Measurements from ENCODE around the gene ATP8B1.

ATP8B1 gene

GRCh38 chr18:57710226-57710625 lies 92.9 kb downstream of the ATP8B1 start:
- Histone ChIP-seq H2BK15ac (replicated peaks; ENCODE audit: low read depth) (no peak overlapping the region), H2BK120ac (ENCODE audit: low read depth, low read length) (no peak overlapping the region), H3K23ac (ENCODE audit: low read length) (no peak overlapping the region), H4K5ac (ENCODE audit: low read length) (no peak overlapping the region), H3K4me3 (ENCODE audit: low read length) (no peak overlapping the region), H3K36me3 (ENCODE audit: control insufficient read depth, insufficient read depth, low read length) (no peaks in the 10 kb centered on the region), H3K4me1 (ENCODE audit: control insufficient read depth, low read depth, low read length) (no peaks in the 10 kb centered on the region), H3K9ac (ENCODE audit: low read length) (no peak overlapping the region), H3K4me2 (ENCODE audit: low read length) (no peak overlapping the region), H3K18ac (ENCODE audit: low read length) (no peak overlapping the region), H3K56ac (ENCODE audit: low read length) (no peak overlapping the region), H3K79me1 (ENCODE audit: low read length) (peaks cover 2% of the 10 kb centered on the region), H2BK5ac (ENCODE audit: low read length) (no peak overlapping the region), H4K8ac (ENCODE audit: low read depth, low read length) (no peak overlapping the region), H3K79me2 (ENCODE audit: control insufficient read depth, insufficient read depth, low read length) (no peaks in the 10 kb centered on the region), H2AK5ac (ENCODE audit: low read length) (no peak overlapping the region), H3K27me3 (ENCODE audit: insufficient read depth, low read length, poor library complexity) (no peaks in the 10 kb centered on the region), H3K27ac (ENCODE audit: low read depth, low read length) (no peak overlapping the region), H3K4ac (ENCODE audit: low read depth, low read length) (no peak overlapping the region)
- WGBS (ENCODE audit: extremely low coverage, insufficient coverage, low lambda C conversion rate), result no CpG with 5 or more reads among the region's 4 CpGs
- no peak for DNase-seq

GRCh38 chr18:57709335-57709734 lies 93.8 kb downstream of the ATP8B1 start:
- Histone ChIP-seq H4K5ac (ENCODE audit: low read length) (no peak overlapping the region), H3K79me2 (ENCODE audit: control insufficient read depth, insufficient read depth, low read length) (no peaks in the 10 kb centered on the region), H3K4me2 (ENCODE audit: low read length) (no peak overlapping the region), H3K9ac (ENCODE audit: low read length) (no peak overlapping the region), H3K18ac (ENCODE audit: low read length) (no peak overlapping the region), H2BK15ac (replicated peaks; ENCODE audit: low read depth) (no peak overlapping the region), H3K56ac (ENCODE audit: low read length) (no peak overlapping the region), H3K79me1 (ENCODE audit: low read length) (peaks cover 2% of the 10 kb centered on the region), H2BK120ac (ENCODE audit: low read depth, low read length) (no peak overlapping the region), H2AK5ac (ENCODE audit: low read length) (no peak overlapping the region), H3K4me1 (ENCODE audit: control insufficient read depth, low read depth, low read length) (no peaks in the 10 kb centered on the region), H3K27me3 (ENCODE audit: insufficient read depth, low read length, poor library complexity) (no peaks in the 10 kb centered on the region), H3K4me3 (ENCODE audit: low read length) (no peak overlapping the region), H4K8ac (ENCODE audit: low read depth, low read length) (no peak overlapping the region), H3K36me3 (ENCODE audit: control insufficient read depth, insufficient read depth, low read length) (no peaks in the 10 kb centered on the region), H3K27ac (ENCODE audit: low read depth, low read length) (no peak overlapping the region), H3K23ac (ENCODE audit: low read length) (no peak overlapping the region), H2BK5ac (ENCODE audit: low read length) (no peak overlapping the region), H3K4ac (ENCODE audit: low read depth, low read length) (no peak overlapping the region)
- no peak for DNase-seq
- WGBS (ENCODE audit: extremely low coverage, insufficient coverage, low lambda C conversion rate), result no CpG with 5 or more reads among the region's 1 CpG

- H2AK5ac ChIP-seq (ENCODE audit: low read length), result no peak overlapping the region
- H3K4me2 ChIP-seq (ENCODE audit: low read length), result no peak overlapping the region
- no peak overlapping the region for H3K23ac ChIP-seq (ENCODE audit: low read length)
- H3K56ac ChIP-seq (ENCODE audit: low read length), result no peak overlapping the region
- no CpG with 5 or more reads among the region's 3 CpGs for WGBS (ENCODE audit: extremely low coverage, insufficient coverage, low lambda C conversion rate)
- no peak overlapping the region for H3K4me3 ChIP-seq (ENCODE audit: low read length)
- H3K27me3 ChIP-seq (ENCODE audit: insufficient read depth, low read length, poor library complexity), result no peaks in the 10 kb centered on the region
- H3K4ac ChIP-seq (ENCODE audit: low read depth, low read length), result no peak overlapping the region
- no peaks in the 10 kb centered on the region for H3K4me1 ChIP-seq (ENCODE audit: control insufficient read depth, low read depth, low read length)
- H2BK5ac ChIP-seq (ENCODE audit: low read length), result no peak overlapping the region
- no peak overlapping the region for H2BK120ac ChIP-seq (ENCODE audit: low read depth, low read length)
- H2BK15ac ChIP-seq (replicated peaks; ENCODE audit: low read depth), result no peak overlapping the region
- H3K18ac ChIP-seq (ENCODE audit: low read length), result no peak overlapping the region
- H3K79me2 ChIP-seq (ENCODE audit: control insufficient read depth, insufficient read depth, low read length), result no peaks in the 10 kb centered on the region
- H4K5ac ChIP-seq (ENCODE audit: low read length), result no peak overlapping the region
- H3K27ac ChIP-seq (ENCODE audit: low read depth, low read length), result no peak overlapping the region
- H3K36me3 ChIP-seq (ENCODE audit: control insufficient read depth, insufficient read depth, low read length), result no peaks in the 10 kb centered on the region
- no peak overlapping the region for H4K8ac ChIP-seq (ENCODE audit: low read depth, low read length)
- no peak overlapping the region for H3K9ac ChIP-seq (ENCODE audit: low read length)
- DNase-seq, result no peak
- H3K79me1 ChIP-seq (ENCODE audit: low read length), result peaks cover 2% of the 10 kb centered on the region
These were observed 94.8 kb downstream of the ATP8B1 start for GRCh38 chr18:57708288-57708687.

GRCh38 chr18:57705832-57706595 lies 97.1 kb downstream of the ATP8B1 start:
- Histone ChIP-seq H4K8ac (ENCODE audit: low read depth, low read length) (no peak overlapping the region), H4K5ac (ENCODE audit: low read length) (no peak overlapping the region), H2BK5ac (ENCODE audit: low read length) (no peak overlapping the region), H3K79me2 (ENCODE audit: control insufficient read depth, insufficient read depth, low read length) (no peaks in the 10 kb centered on the region), H3K18ac (ENCODE audit: low read length) (no peak overlapping the region), H3K36me3 (ENCODE audit: control insufficient read depth, insufficient read depth, low read length) (no peaks in the 10 kb centered on the region), H3K4ac (ENCODE audit: low read depth, low read length) (no peak overlapping the region), H3K56ac (ENCODE audit: low read length) (no peak overlapping the region), H3K4me1 (ENCODE audit: control insufficient read depth, low read depth, low read length) (no peaks in the 10 kb centered on the region), H2BK120ac (ENCODE audit: low read depth, low read length) (no peak overlapping the region), H3K4me3 (ENCODE audit: low read length) (no peak overlapping the region), H3K27ac (ENCODE audit: low read depth, low read length) (no peak overlapping the region), H3K9ac (ENCODE audit: low read length) (no peak overlapping the region), H3K27me3 (ENCODE audit: insufficient read depth, low read length, poor library complexity) (no peaks in the 10 kb centered on the region), H2BK15ac (replicated peaks; ENCODE audit: low read depth) (no peak overlapping the region), H3K79me1 (ENCODE audit: low read length) (peaks cover 2% of the 10 kb centered on the region), H2AK5ac (ENCODE audit: low read length) (no peak overlapping the region), H3K4me2 (ENCODE audit: low read length) (no peak overlapping the region), H3K23ac (ENCODE audit: low read length) (no peak overlapping the region)
- DNase-seq, result no peak
- WGBS (ENCODE audit: extremely low coverage, insufficient coverage, low lambda C conversion rate), result no CpG with 5 or more reads among the region's 8 CpGs

GRCh38 chr18:57705011-57705410 lies 98.1 kb downstream of the ATP8B1 start:
- no peak overlapping the region for H2BK120ac ChIP-seq (ENCODE audit: low read depth, low read length)
- no peak overlapping the region for H3K4me3 ChIP-seq (ENCODE audit: low read length)
- H3K18ac ChIP-seq (ENCODE audit: low read length), result no peak overlapping the region
- H3K4me1 ChIP-seq (ENCODE audit: control insufficient read depth, low read depth, low read length), result no peaks in the 10 kb centered on the region
- no peak overlapping the region for H2AK5ac ChIP-seq (ENCODE audit: low read length)
- H3K56ac ChIP-seq (ENCODE audit: low read length), result no peak overlapping the region
- no peaks in the 10 kb centered on the region for H3K79me2 ChIP-seq (ENCODE audit: control insufficient read depth, insufficient read depth, low read length)
- H3K4ac ChIP-seq (ENCODE audit: low read depth, low read length), result no peak overlapping the region
- H3K4me2 ChIP-seq (ENCODE audit: low read length), result no peak overlapping the region
- no peak overlapping the region for H3K9ac ChIP-seq (ENCODE audit: low read length)
- no CpG with 5 or more reads among the region's 1 CpG for WGBS (ENCODE audit: extremely low coverage, insufficient coverage, low lambda C conversion rate)
- no peak overlapping the region for H2BK15ac ChIP-seq (replicated peaks; ENCODE audit: low read depth)
- no peak overlapping the region for H4K5ac ChIP-seq (ENCODE audit: low read length)
- no peaks in the 10 kb centered on the region for H3K36me3 ChIP-seq (ENCODE audit: control insufficient read depth, insufficient read depth, low read length)
- H3K23ac ChIP-seq (ENCODE audit: low read length), result no peak overlapping the region
- H2BK5ac ChIP-seq (ENCODE audit: low read length), result no peak overlapping the region
- no peak overlapping the region for H3K27ac ChIP-seq (ENCODE audit: low read depth, low read length)
- no peak overlapping the region for H4K8ac ChIP-seq (ENCODE audit: low read depth, low read length)
- H3K79me1 ChIP-seq (ENCODE audit: low read length), result no peaks in the 10 kb centered on the region
- H3K27me3 ChIP-seq (ENCODE audit: insufficient read depth, low read length, poor library complexity), result no peaks in the 10 kb centered on the region
- no peak for DNase-seq
